Measurements from ENCODE around the gene CUBN.

DNA sequence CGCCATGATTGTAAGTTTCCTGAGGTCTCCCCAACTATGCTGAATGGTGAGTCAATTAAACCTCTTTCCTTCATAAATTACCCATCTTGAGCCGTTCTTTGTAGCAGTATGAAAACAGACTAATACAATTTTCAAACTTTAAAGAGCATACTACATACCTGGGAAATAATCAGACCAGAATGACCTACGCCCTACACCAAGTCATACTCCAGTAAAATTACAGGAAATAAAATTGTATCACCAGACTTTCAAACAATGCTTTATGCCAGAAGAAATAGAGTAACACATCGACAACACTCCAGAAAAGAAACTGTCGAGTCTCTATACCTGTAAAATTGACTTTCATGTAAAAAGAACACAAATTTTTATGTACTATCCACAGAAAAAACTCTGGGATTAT is 331.0 kb downstream of the CUBN start:
- TF ChIP-seq, protein P1, sequence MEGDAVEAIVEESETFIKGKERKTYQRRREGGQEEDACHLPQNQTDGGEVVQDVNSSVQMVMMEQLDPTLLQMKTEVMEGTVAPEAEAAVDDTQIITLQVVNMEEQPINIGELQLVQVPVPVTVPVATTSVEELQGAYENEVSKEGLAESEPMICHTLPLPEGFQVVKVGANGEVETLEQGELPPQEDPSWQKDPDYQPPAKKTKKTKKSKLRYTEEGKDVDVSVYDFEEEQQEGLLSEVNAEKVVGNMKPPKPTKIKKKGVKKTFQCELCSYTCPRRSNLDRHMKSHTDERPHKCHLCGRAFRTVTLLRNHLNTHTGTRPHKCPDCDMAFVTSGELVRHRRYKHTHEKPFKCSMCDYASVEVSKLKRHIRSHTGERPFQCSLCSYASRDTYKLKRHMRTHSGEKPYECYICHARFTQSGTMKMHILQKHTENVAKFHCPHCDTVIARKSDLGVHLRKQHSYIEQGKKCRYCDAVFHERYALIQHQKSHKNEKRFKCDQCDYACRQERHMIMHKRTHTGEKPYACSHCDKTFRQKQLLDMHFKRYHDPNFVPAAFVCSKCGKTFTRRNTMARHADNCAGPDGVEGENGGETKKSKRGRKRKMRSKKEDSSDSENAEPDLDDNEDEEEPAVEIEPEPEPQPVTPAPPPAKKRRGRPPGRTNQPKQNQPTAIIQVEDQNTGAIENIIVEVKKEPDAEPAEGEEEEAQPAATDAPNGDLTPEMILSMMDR (IDR thresholded peaks at IDR 0.05 in 4 of 5, conservative IDR thresholded peaks at IDR 0.05 in 1 of 5): no peak
- TF ChIP-seq POLR2A (IDR thresholded peaks at IDR 0.05): no peak

Data from gastrocnemius medialis (tissue), 4 donors.